GM19240 (cell line): ENCODE data around the gene PARD6G.

ENCODE experiments used
- DNase-seq: peaks from one replicate; pipeline ENCODE4 v3.0.0; 2011; ENCODE audit warnings: low spot score; ENCODE audit not compliant: insufficient read length

PARD6G gene

GRCh38 chr18:80191264-80191663 is 56.0 kb downstream of the PARD6G start:
- no peak for DNase-seq

GRCh38 chr18:80190311-80190710 is 57.0 kb downstream of the PARD6G start:
- no peak for DNase-seq

- no peak for DNase-seq
These were observed 57.8 kb downstream of the PARD6G start for GRCh38 chr18:80189531-80189865.

GRCh38 chr18:80188643-80189530 is 58.4 kb downstream of the PARD6G start:
- no peak for DNase-seq

GRCh38 chr18:80187956-80188642 is 59.2 kb downstream of the PARD6G start:
- no peak for DNase-seq

- no peak for DNase-seq
These were observed 61.8 kb downstream of the PARD6G start for GRCh38 chr18:80185545-80185944.

GRCh38 chr18:80184243-80184772 is 63.0 kb downstream of the PARD6G start:
- no peak for DNase-seq

GRCh38 chr18:80183273-80184050 is 63.9 kb downstream of the PARD6G start:
- no peak for DNase-seq

- no peak for DNase-seq
These were observed 64.5 kb downstream of the PARD6G start for GRCh38 chr18:80182855-80183254.

- DNase-seq = no peak
These were observed 65.5 kb downstream of the PARD6G start for GRCh38 chr18:80181642-80182461.

GRCh38 chr18:80180778-80181564 is 66.3 kb downstream of the PARD6G start:
- DNase-seq = no peak

- no peak for DNase-seq
These were observed 67.3 kb downstream of the PARD6G start for GRCh38 chr18:80179857-80180558.

- DNase-seq = no peak
These were observed 68.1 kb downstream of the PARD6G start for GRCh38 chr18:80178935-80179818.

GRCh38 chr18:80177128-80177527 is 70.2 kb downstream of the PARD6G start:
- no peak for DNase-seq

GRCh38 chr18:80176334-80177073 is 70.8 kb downstream of the PARD6G start:
- DNase-seq = no peak

GRCh38 chr18:80175451-80176204 is 71.7 kb downstream of the PARD6G start:
- DNase-seq = no peak

GRCh38 chr18:80173060-80173459 is 74.3 kb downstream of the PARD6G start:
- no peak for DNase-seq
